Fibroblast of lung (primary cell): ENCODE data around the gene USH1G.

ENCODE experiments used
- CTCF ChIP-seq, 2 donors: IDR thresholded peaks in 1 of 2; conservative IDR thresholded peaks in 1 of 2; 1 replicate in 1 of 2; 2 replicates in 1 of 2; pipeline ENCODE4 v1.5.1; 2011 to 2012; ENCODE audit warnings: low read length in 2 of 2, control low read depth in 1 of 2, inconsistent platforms in 1 of 2, low read depth in 1 of 2, mild to moderate bottlenecking in 1 of 2
- EZH2 ChIP-seq: IDR thresholded peaks from 2 replicates; pipeline ENCODE4 v1.5.1; 2012; ENCODE audit warnings: low read length, control low read depth, mild to moderate bottlenecking; ENCODE audit errors: missing control alignments

DNA sequence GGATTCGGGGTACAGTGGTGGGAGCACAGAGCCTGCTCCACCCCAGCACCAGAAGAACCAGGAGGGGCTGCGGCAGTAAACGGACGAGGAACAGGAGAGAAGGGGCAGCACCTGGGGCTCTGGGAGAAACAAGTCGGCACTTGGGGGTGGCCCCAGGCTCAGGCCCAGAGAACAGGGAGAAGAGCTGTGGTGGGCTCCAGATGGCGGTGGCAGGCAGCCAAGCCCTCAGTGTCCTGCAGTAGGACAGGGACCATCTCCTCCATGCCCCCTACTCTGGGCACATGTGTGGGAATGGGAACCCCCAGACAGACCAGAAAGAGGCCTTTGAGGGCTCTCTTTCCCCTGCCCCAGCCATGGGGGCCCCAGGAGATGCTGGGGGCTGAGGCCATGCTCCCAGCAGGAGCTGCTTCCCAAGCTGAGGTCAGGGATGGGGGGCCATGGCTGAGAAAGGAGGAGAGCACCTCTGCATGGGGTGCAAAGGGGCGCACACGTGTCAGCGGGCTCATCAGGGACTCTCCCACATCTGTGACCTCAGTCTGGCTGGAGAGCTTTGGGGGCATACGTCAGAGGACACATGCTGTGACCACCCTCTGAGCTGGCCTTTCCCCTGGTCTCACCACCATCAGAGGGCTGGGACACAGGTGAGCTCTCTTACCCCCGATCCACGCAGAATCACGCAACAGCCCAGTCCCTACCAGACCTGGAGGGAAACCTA is 6.8 kb downstream of the USH1G start:
- TF ChIP-seq CTCF (conservative IDR thresholded peaks at IDR 0.05 in 1 of 2, IDR thresholded peaks at IDR 0.05 in 1 of 2; ENCODE audit: low read depth in 1 of 2, low read length in 2 of 2) (no peak), EZH2 (no peak)
